Suppressor macrophage (primary cell): ENCODE results near the gene GPR35.
"Not testable (repeated sequence)": the region's sequence is repeated elsewhere in the genome, so short reads cannot be mapped to it uniquely, and the experiment has no call there.

ENCODE experiments used
- DNase-seq, 4 experiments: peaks; one replicate each; pipeline ENCODE4 v3.0.0-alpha.2; 2020 to 2022

Gene GPR35

DNA sequence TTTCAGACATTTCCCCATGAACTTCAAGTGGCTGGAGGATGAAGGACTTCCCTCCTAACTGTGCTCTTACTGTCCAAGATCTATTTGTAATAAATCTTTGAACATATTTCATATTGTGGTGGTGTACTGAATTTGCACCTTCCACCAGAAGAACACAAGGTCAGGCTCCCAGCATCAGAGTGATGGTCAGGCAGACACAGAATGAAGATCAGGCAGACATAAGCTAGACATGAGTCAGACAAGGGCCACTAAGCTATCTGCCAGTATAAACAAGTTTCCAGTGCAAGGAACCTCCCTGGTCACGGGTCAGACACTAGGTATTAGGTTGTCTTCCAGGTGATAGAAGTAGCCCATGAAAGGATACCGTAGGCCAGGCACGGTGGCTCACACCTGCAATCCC lies 37.4 kb downstream of the GPR35 start:
- DNase-seq = no peak

DNA sequence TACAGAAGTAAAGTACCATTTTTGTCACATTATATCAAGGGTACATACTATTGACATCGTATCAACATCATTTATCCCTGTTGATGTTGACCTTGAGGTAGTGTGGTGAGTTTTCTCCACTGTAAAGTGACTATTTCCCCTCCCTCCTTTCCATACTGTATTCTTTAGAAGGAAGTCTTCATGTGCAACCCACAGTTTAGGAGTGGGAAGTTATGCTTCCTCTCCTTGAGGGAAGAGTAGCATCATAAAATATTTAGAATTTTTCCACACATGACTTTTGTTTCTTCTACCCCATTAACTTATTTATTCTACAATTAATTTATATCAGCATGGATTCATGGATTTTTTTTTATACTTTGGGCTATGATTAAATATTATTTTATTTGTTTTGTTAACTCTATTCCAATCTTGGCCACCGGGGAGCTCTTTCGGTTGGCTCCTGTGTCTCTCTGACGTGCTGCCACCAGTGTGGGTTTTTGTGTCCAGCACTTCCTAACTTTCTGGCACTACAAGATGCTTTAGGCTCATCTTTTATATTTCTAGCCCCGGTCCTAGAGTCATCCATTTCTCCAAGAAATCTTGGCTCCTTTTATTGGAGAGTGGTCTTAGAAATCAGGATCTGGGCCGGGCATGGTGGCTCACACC lies 38.4 kb downstream of the GPR35 start:
- peak in 3 of 4 experiments; percentile 11 to 63 (median 52) for DNase-seq

DNA sequence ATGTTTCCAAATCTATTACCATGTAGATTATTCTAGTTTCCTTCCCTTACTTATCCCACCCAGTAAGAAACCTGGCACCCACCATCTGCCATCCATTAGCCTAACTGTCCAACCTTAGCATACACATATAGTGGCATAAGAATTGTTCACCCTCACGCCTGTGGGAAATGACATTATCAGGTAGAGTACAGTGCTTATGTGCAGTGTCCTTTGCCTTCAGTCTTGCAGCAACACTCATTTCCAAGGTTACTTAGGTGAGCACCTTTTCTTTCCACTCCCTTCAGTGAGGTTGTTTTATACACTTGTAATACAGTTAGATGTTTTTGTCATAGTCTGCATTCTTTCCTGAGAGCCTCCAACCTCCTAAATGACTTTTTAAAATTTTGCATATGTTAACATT lies 39.3 kb downstream of the GPR35 start:
- no peak for DNase-seq

GRCh38 chr2:240670402-240670801 lies 45.1 kb downstream of the GPR35 start:
- no peak for DNase-seq

GRCh38 chr2:240670950-240671349 lies 45.7 kb downstream of the GPR35 start:
- DNase-seq = no peak

DNA sequence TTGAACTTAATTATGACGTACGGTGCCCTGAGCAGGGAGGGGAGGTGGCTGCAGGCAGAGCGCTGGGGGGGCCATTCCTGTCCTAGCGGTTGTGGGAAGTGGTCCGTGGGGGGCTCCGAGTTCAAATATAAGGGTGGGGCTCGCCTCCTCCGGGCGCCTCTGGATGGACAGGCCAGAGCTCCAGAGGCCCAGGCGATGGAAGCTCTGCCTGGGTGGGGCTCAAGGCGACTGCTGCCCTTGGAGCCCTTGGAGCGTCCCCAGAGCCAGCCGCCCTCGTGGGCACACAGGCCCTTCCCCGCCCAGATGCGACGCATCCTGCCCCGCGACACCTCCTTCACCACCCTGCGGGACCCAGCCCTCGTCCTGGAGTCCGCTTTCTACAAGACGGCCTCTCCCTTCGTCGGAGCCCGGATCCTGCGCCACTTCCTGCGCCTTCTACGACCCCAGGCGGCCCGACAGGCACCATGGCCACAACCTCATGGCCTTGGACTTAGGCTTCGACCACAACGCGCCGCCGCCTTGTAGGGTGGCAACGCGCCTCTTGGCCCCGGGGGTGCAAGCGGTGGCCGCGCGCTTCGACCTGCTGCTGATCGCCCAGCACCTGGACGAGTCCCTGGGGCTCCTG lies 46.9 kb downstream of the GPR35 start:
- DNase-seq = no peak

GRCh38 chr2:240672701-240673190 lies 47.5 kb downstream of the GPR35 start:
- DNase-seq = no peak

DNA sequence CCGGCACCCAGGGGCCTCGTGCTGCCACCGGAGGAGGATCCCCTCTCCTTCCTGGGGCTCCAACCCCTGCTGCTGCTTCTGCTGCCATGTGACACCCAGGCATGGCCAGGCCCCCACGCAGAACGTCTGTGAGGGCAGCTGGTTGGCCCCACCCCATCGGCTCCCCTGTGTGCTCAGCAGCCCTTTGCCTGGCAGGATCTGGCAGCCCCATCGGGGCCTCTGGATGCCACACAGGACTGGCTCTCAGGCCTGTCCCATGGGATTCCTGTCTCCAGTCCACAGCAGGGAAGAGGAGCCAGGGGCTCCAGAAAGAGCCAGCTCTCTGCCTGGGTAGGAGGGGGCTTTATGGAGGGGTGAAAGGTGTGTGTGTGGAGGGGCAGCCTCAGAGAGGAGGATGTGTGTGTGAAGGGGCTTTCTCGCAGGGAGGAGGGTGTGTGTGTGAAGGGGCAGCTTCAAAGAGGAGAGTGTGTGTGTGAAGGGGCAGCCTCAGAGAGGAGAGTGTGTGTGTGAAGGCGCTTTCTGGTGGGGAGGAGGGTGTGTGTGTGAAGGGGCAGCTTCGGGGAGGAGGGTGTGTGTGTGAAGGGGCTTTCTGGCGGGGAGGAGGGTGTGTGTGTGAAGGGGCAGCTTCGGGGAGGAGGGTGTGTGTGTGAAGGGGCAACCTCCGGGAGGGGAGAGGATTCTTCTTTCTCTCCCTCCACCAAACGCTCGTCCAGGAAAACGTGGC lies 49.3 kb downstream of the GPR35 start:
- not testable (repeated sequence) for DNase-seq

DNA sequence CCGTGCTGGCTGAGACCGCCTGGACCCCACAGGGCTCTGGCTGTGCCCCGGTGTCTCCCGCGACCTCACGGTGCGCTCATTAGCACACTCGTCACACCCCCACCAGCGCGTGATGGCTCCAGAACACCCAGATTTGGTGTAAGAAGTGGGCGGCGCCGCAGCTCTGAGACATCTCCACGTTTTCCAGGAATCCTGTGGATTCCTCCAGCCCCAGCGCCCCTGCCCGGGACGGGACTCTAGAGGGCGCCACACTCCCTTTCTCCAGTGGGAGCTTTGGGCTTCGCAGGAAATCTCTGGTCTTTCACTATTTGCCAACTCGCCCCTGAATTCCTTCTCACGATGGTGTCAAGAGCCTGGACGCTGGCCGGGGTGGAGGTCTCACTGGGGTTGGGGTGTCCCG lies 50.1 kb downstream of the GPR35 start:
- DNase-seq = not testable (repeated sequence)

DNA sequence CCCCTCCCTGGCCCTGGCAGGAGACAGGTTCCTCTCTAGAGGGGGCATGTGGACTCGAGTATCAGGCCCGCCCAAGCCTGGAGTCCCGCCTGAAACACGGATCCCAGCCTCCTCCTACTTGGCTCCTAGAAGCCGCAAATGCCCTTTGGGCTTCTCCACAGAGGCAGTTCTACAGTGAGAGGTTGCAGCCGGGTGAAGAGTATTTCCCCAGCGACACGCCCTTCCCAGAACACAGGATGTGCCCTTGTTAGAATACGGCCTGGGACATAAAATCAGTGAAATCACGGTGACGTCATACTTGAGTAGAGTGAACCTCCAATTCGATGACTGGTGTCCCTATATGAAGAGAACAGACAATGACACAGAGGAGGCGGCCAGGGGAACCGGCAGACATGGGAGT lies 52.8 kb downstream of the GPR35 start:
- DNase-seq = not testable (repeated sequence)

DNA sequence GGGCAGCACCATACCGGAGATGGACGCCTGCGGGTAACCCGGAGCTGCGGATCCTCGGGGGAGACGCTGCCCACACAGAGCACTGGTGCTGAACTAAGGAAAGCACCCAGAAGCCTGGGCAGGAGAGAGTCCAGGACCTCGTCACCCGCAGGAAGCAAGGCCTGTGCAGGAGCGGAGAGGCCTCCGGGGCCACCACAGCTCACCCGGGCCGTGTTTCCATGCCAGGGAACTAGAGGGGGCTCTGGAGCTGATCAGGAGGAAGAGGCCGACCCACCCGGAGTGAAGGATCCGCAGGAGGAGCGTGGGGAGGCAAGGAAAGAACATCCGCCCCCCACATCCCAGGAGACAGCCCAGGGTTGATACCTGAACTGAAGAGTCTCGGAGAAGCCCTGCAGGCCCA lies 53.6 kb downstream of the GPR35 start:
- not testable (repeated sequence) for DNase-seq

DNA sequence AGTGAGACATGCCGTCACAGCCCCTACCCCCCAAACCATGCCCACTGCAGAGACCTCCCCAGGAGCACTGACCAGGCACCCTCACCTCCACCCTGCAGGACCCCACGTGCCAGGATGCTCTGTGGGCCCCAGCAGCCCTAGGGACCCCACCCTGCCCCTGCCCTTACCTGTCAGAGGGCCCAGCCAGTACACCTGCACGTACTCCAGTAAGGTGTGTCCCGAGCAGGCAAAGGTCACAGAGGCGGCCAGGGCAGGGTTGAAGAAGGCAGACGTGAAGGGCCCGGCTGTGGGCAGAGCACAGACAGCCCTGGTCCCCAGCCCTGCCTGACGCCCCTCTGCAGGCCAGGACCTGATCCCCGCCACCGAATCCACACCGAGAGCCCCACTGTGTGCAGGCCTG lies 54.9 kb downstream of the GPR35 start:
- DNase-seq = not testable (repeated sequence)
